ENCODE results near the gene SLC8A1.

SLC8A1 gene

GRCh38 chr2:40416486-40416885 is 35.4 kb downstream of the SLC8A1 start:
- no peak overlapping the region for H3K27ac ChIP-seq
- DNase-seq (ENCODE audit: low spot score), result no peak
- no peak overlapping the region for H3K4me3 ChIP-seq
- no peak for TF ChIP-seq CTCF (IDR thresholded peaks at IDR 0.05)

GRCh38 chr2:40415391-40415790 is 36.5 kb downstream of the SLC8A1 start:
- Histone ChIP-seq H3K27ac (no peak overlapping the region), H3K4me3 (no peak overlapping the region)
- no peak for DNase-seq (ENCODE audit: low spot score)
- no peak for TF ChIP-seq CTCF (IDR thresholded peaks at IDR 0.05)

GRCh38 chr2:40412456-40412855 is 39.4 kb downstream of the SLC8A1 start:
- H3K27ac ChIP-seq, result no peak overlapping the region
- H3K4me3 ChIP-seq, result no peak overlapping the region
- DNase-seq (ENCODE audit: low spot score), result no peak
- no peak for TF ChIP-seq CTCF (IDR thresholded peaks at IDR 0.05)

DNA sequence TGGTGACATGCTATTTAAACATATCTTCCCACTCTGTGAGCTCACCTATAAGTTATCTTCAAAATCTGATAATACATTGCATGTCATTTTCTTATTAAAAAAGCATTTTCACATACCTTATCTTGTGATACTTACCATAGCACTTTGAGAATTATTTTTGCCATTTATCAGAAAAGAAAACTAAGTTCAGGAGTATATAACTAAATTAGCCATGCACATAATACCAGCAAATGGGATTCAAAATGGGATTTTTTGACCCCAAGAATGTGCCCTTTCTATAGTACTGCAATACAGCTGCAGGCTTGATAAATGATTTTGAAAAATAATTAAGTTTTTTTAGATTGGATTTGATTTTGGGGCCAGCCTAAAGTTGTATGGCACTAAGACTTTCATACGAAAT is 41.2 kb downstream of the SLC8A1 start:
- no peak for TF ChIP-seq CTCF (IDR thresholded peaks at IDR 0.05)
- no peak for DNase-seq (ENCODE audit: low spot score)
- Histone ChIP-seq H3K4me3 (no peak overlapping the region), H3K27ac (no peak overlapping the region)

GRCh38 chr2:40409734-40410133 is 42.2 kb downstream of the SLC8A1 start:
- no peak for TF ChIP-seq CTCF (IDR thresholded peaks at IDR 0.05)
- H3K27ac ChIP-seq, result no peak overlapping the region
- no peak overlapping the region for H3K4me3 ChIP-seq
- DNase-seq (ENCODE audit: low spot score), result no peak

DNA sequence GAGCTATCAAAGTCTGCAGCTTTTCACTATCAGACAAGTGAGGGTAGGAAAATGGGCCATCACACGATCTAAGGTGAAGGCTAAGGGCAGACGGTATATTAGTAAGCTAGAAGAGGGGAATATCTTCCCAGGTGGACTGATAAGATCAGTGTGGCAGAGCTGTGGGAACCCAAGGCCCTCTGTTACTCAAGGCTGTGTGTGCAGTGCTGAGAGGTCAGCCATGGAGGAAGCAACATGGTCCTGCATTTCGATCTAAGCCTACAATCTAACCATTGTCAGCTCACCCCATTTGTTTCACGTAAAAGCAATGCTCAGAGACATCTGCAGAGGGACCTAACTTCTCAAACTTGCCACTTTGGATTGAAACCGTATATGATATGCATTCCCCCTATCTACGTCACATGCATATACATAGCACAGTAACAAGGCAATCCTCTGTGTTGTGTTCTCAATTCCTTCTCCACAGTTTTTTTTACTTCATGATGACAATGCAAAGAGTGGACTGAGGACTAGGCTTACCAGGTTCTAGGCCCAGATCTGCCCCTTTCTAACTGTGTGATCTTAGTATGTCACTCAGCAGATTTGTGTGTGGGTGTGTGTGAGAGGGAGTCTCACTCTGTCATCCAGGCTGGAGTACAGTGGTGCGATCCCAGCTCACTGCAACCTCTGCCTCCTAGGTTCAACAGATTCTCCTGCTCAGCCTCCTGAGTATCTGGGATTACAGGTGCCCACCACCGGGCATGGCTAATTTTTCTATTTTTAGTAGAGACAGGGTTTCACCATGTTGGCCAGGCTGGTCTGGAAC is 45.2 kb downstream of the SLC8A1 start:
- H3K27ac ChIP-seq, result no peak overlapping the region
- no peak for DNase-seq (ENCODE audit: low spot score)
- TF ChIP-seq CTCF (IDR thresholded peaks at IDR 0.05), result no peak
- no peak overlapping the region for H3K4me3 ChIP-seq

DNA sequence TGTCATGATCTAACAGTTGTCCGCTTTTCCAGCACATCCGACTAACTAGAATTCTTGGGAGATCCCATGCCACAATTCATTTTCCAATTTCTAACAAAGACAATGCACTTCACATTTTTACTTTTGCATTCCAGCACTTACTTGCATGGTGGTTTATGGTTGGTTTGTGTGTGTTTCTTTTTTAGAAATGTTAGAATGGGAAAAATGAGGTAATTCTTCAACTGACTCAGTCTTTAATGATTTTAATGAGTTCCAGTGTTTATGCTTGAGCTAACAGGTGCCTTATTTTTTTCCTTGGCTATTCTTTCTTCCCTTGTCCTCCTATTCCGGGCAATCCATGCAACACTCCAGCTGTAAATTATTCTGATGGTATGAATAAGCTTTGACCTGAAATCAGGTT is 46.4 kb downstream of the SLC8A1 start:
- Histone ChIP-seq H3K4me3 (no peak overlapping the region), H3K27ac (no peak overlapping the region)
- no peak for DNase-seq (ENCODE audit: low spot score)
- TF ChIP-seq CTCF (IDR thresholded peaks at IDR 0.05), result no peak

All from coronary artery (tissue), 2 donors.